OCI-LY1 (cell line): ENCODE data around the gene ZNF746.

ENCODE experiments used
- EZH2 ChIP-seq: fragments of 200-600 bp; sonication (generic), shearing (Covaris generic); IDR thresholded peaks from 2 replicates; pipeline ENCODE4 v1.8.0; 2017; ENCODE audit warnings: borderline replicate concordance, mixed run types, mild to moderate bottlenecking, antibody characterized with exemption, low read length, moderate library complexity, mixed read lengths
- TF ChIP-seq, protein P1 (sequence below): fragments of 200-600 bp; sonication (generic), shearing (Covaris generic); IDR thresholded peaks from 2 replicates; pipeline ENCODE4 v1.5.1; 2017; ENCODE audit warnings: mild to moderate bottlenecking, antibody characterized with exemption, low read length, moderate library complexity, mixed read lengths

DNA sequence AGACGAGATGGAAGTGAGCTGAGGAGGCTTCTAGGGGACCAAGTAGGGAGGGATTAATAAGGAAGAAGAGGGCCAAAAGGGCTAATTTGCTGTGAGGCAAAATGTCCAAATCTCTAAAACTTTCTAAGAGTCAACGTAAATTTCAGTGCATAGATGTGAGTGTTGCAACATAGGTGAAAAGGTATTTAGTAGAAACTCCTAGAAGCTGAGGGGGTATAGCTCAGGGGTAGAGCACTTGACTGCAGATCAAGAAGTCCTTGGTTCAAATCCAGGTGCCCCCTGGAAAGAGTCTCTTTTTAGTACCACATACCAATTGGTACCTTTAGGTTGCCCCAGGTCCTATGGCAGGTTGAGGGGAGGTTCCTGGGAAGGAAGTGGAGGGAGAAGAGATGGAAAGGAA lies 48.7 kb upstream of the ZNF746 start:
- TF ChIP-seq, protein P1, sequence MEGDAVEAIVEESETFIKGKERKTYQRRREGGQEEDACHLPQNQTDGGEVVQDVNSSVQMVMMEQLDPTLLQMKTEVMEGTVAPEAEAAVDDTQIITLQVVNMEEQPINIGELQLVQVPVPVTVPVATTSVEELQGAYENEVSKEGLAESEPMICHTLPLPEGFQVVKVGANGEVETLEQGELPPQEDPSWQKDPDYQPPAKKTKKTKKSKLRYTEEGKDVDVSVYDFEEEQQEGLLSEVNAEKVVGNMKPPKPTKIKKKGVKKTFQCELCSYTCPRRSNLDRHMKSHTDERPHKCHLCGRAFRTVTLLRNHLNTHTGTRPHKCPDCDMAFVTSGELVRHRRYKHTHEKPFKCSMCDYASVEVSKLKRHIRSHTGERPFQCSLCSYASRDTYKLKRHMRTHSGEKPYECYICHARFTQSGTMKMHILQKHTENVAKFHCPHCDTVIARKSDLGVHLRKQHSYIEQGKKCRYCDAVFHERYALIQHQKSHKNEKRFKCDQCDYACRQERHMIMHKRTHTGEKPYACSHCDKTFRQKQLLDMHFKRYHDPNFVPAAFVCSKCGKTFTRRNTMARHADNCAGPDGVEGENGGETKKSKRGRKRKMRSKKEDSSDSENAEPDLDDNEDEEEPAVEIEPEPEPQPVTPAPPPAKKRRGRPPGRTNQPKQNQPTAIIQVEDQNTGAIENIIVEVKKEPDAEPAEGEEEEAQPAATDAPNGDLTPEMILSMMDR: no peak
- TF ChIP-seq EZH2: no peak
